Stimulated activated CD4-positive, alpha-beta T cell treated with anti-CD3 and anti-CD28 coated beads, TNF-alpha, amount 100 ng/mL, for 24 hours (primary cell): ENCODE results near the gene GDF11.

Source experiments
- DNase-seq, 3 experiments: peaks; one replicate each; pipeline ENCODE4 v3.0.0-alpha.2; 2020; ENCODE audit warnings: low read depth in 3 of 3

Gene GDF11

GRCh38 chr12:55707219-55707671, 35.7 kb upstream of the GDF11 start:
- DNase-seq, result no peak

GRCh38 chr12:55707841-55708694, 34.9 kb upstream of the GDF11 start, which contains the start of gene ITGA7:
TSS of gene ITGA7 (minus strand) at chr12:55707904. CDS start at chr12:55707682, 222 bp downstream.
- DNase-seq, result peak; percentile 38 to 70 (median 41)

- DNase-seq, result no peak
These were observed 34.2 kb upstream of the GDF11 start for GRCh38 chr12:55708695-55709233.

- no peak for DNase-seq
These were observed 31.0 kb upstream of the GDF11 start for GRCh38 chr12:55711786-55712553.

- DNase-seq, result no peak
These were observed 30.1 kb upstream of the GDF11 start for GRCh38 chr12:55712700-55713415.

- no peak for DNase-seq
These were observed 29.2 kb upstream of the GDF11 start for GRCh38 chr12:55713721-55714120.

GRCh38 chr12:55715169-55715764, 27.7 kb upstream of the GDF11 start:
- DNase-seq, result no peak

GRCh38 chr12:55715833-55716581, 26.9 kb upstream of the GDF11 start, which contains the start of gene BLOC1S1:
TSS of gene BLOC1S1 (plus strand) at chr12:55716046. CDS start at chr12:55716052, 6 bp downstream.
- peak; percentile 90 to 96 (median 91) for DNase-seq

- no peak for DNase-seq
These were observed 26.4 kb upstream of the GDF11 start for GRCh38 chr12:55716582-55716957.

GRCh38 chr12:55717011-55718007, 25.6 kb upstream of the GDF11 start:
- DNase-seq, result no peak

- DNase-seq, result no peak
These were observed 24.9 kb upstream of the GDF11 start for GRCh38 chr12:55718015-55718414.

GRCh38 chr12:55718624-55719275, 24.2 kb upstream of the GDF11 start:
- DNase-seq, result no peak

- no peak for DNase-seq
These were observed 23.6 kb upstream of the GDF11 start for GRCh38 chr12:55719371-55719770.

GRCh38 chr12:55720071-55720564, 22.8 kb upstream of the GDF11 start, which contains the start of gene RDH5:
TSS of gene RDH5 (plus strand) at chr12:55720393. CDS start at chr12:55721185, 792 bp downstream.
- no peak for DNase-seq

- no peak for DNase-seq
These were observed 22.0 kb upstream of the GDF11 start for GRCh38 chr12:55720894-55721444.

GRCh38 chr12:55721601-55722213, 21.2 kb upstream of the GDF11 start:
- DNase-seq, result no peak

- DNase-seq, result no peak
These were observed 20.0 kb upstream of the GDF11 start for GRCh38 chr12:55722948-55723347.
